HG03060 (cell line): Measurements from ENCODE around the gene BCR.

Source experiments
- ATAC-seq: cut with Tn5 transposase; IDR thresholded peaks from one replicate; pipeline ENCODE4 v1.9.1; 2021; ENCODE audit warnings: low read depth, moderate number of reproducible peaks; ENCODE audit not compliant: unreplicated experiment

BCR gene

GRCh38 chr22:23149743-23150238 lies 30.5 kb upstream of the BCR start:
- ATAC-seq = no peak

DNA sequence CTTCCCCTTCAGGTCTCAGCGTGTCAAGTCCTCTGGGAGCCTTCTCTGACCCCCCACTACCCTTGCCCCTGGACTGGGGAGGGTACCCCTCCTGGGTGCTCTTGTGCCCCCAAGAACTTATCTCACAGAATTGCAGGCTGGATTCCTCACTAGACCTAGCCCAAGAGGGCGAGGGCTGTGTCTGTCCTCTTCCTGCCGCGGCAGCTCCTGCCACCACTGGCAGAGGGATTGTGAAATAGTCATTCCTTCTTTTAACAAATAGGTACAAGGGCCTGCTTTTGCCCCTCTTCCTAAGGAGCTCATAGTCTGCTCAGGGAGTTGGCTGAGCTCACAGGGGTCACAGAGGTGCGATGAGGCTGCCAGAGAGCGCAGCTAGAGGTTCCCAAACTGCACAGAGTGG lies 29.5 kb upstream of the BCR start:
- no peak for ATAC-seq

GRCh38 chr22:23151827-23152226 lies 28.5 kb upstream of the BCR start:
- ATAC-seq = no peak

DNA sequence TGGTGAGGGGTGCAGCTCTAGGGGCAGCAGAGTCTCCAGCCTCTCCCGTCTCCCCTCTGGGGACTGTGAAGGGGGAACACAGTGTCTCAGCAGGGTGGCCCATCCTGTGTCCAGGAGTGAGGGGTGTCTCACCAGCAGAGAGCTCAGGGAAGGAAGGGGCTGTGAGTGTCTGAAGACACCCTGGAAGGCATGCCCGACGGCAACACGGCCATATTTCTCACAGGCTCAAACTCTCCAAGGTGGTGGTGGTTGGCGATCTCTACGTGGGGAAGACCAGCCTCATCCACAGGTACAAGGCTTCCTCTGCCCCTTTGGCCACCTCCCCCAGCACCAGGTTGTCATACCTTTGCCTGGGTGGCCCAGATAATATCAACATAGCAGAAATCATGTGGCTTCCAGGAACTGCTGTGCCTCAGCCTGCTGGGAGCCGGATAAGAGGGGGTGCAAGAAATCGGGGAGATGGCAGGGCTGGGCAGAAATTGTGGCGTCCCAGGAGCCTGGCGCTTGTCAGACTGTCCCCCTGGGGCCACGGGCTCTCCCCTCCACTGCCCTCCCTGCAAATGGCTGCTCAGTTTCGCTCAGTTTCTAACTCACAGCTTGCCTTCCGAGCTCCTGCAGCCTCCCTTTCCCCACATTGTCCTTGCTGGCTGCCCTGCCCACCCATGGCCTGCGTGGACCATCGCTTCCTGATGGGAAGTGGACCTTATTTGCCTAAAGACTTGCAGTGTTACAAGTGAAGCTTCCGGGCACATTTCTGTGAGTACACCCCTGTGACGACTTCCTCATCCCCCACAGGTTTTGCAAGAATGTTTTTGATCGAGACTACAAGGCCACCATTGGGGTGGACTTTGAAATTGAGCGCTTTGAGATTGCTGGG lies 27.8 kb upstream of the BCR start:
- no peak for ATAC-seq

- ATAC-seq = no peak
These were observed 26.3 kb upstream of the BCR start for GRCh38 chr22:23153994-23154393.

DNA sequence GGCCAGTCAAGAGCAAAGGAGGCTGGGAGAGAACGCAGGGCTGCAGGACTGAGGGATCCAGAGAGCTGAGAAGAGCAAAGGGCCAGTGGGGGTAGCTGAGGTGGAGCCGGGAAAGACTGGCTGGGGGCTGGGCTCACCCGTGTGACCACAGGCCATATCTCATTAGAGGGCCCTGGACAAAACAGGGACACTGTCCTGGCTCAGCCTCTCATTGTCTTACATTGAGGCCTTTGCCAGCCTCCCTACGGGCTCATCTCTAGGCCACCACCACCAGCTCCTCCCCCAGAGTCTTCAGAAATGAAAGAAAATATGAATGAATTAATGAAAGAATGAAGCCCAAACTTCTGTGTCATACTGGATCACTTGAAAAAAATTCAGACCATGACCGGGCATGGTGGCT lies 25.8 kb upstream of the BCR start:
- ATAC-seq = no peak

GRCh38 chr22:23155143-23155542 lies 25.2 kb upstream of the BCR start:
- no peak for ATAC-seq

DNA sequence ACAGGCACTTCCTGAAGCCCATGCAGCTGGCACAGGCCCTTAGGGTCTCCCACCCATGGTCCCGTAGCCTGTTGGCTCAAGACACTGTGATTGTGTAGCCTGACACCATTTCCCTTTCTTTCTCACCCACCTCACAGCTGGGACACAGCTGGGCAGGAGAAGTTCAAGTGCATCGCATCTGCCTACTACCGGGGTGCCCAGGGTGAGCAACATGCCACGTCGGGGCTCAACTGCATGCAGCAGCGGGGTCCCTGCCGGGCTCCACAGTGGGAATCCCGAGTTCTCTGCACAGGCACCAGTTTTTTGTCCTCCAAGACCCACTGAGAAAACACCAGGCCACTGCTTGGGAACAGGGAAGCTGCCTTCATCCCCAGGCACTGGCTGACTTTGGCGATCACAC lies 24.5 kb upstream of the BCR start:
- no peak for ATAC-seq

GRCh38 chr22:23156286-23156685 lies 24.0 kb upstream of the BCR start:
- ATAC-seq = no peak

DNA sequence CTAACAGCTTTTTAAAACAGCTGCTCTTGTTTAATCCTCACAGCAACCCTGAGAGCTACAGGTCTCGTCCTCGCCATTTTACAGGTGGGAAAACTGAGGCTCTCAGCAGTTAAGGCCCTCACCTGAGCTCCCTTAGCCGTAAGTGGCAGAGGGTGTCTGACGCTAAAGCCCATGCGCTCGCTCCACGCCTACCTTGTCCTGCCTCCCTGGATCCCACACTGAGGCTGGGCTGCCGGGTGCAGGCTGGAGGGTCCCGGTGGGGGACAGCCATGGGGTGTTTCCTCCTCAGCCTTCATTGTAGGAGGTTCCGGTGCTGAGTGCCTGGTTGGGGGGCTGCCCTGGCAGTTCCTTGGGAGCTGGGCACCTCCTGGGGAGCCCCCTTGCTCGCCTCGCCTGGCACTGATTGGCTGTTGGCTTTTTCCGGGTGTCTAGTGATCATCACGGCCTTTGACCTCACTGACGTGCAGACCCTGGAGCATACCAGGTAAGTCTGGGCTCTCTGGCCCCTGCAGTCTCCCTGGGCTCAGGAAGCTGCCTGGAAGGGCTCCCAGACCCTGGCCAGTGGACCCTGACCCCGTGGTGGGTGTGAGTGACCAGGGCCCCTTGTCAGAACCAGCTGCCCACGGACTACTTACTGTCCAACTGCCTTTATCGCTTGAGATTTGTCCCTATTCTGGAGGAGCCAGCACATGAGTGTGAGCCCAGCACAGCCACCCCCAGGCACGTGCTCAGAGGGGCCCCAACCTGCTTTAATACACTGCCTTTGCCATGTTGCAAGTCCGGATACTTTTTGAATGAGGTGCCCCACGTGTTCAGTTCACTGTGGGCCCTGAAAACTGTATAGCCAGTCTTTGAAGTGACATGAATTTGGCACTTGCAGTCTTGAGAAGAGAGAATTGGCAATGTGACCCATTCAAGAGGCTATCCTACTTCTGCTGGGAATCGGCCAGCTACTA lies 22.5 kb upstream of the BCR start:
- no peak for ATAC-seq

DNA sequence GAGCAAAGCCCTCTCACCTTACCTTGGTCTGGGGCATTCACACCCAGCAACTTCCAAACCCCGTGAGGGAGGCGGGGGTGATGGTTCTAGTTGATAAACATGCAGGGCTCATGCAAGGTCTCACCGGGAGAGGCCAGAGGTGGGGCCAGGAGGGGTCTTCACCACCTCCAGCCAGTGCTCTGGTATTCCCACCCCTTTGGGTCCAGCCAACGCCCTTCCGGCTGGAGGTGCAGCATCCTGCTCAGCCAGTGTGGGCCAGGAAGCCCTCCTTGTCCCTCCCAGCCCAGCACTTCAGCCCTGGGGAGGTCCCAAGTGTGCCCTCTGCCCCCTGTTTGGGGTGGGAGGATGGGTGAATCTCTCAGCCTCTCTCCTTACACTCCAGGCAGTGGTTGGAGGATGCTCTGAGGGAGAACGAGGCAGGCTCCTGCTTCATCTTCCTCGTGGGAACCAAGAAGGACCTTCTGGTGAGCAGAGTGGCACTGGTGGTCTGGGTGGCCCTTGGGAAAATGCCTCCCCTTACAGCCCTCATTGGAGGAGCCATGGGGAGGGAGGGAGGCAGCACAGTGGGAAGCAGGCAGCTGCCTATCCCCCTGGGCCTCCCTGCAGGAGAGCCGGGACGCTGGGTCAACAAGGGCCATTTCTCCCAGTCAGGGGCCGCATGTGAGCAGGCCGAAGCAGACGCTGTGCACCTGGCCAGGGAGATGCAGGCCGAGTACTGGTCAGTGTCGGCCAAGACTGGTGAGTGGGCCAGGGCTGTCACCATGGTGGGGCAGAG lies 21.6 kb upstream of the BCR start:
- no peak for ATAC-seq

GRCh38 chr22:23159291-23159630 lies 21.0 kb upstream of the BCR start:
- ATAC-seq = no peak

- ATAC-seq = no peak
These were observed 19.3 kb upstream of the BCR start for GRCh38 chr22:23161029-23161428.

GRCh38 chr22:23161574-23161973 lies 18.7 kb upstream of the BCR start:
- ATAC-seq = no peak

DNA sequence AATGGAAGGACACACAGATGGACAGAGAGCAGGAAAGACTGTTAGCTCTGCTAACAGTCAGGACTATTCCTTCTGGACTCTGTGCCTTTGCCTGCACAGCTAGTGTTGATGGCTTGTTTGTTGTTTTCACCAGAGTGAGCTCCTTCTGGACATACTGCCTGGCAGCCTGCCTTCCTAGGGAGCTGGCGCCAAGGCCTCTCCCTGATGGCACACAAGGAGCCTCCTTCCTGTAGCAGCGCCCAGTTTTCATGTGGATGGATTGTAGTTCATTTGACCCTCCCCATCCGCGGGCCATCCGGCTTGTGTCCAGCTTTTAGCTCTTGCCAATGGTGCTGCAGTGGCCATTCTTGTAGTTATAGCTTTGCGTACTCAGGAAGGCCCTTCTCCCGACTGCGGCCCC lies 16.6 kb upstream of the BCR start:
- ATAC-seq = no peak

DNA sequence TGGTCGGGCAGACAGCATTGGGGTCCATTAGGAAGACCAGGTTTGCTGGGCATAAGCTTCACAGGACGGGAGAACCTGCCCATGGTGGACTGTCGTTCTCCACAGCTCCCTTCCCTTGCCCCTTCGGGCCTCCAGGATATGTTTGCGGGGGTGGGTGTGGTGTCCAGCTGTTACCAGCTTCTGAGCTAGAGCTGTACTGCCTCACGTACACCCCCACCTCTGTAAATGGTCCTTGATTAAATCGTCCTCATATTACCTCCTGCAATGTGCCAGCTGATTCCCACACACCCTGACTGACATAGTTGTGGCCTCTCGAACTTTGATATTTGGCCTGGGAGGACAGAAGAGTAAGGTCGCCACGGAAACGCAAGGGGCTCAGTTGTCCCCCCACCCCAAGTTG lies 16.2 kb upstream of the BCR start:
- ATAC-seq = no peak

DNA sequence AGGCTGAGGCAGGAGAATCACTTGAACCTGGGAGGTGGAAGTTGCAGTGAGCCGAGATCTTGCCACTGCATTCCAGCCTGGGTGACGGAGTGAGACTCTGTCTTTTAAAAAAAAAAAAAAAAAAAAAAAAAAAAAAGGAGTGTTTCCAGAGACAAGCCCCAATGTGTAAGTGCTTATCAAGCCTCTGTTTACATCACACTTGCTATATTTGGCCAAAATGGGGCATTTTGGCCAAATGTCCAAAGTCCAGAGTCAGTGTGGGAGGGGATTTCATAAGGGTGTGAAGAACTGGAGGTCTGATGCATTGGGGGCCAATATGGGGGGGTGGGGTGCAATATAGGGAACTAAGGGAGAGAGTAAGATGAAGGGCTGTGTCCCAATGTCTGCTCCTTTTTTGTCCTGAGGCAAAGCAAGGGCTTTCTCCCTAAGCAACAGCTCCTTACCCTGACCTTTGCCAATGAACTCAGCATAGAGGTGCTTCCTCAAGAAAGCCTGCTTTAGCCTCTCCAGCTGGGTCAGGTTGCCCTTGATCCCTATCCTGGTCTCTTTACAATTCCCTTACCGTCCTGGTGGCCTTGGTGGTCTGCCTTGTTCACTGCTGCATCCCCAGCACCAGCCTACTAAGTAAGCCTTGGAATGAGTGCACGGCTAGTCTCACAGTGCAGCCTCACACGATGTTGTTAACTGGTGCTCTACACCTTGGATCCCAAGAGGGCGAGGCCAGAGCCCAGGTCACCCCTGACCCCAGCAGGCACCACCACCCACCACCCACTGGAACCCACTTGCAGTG lies 14.1 kb upstream of the BCR start:
- ATAC-seq = no peak

- no peak for ATAC-seq
These were observed 13.3 kb upstream of the BCR start for GRCh38 chr22:23166841-23167616.

GRCh38 chr22:23168391-23169042 lies 11.8 kb upstream of the BCR start:
- no peak for ATAC-seq
